ENCODE data around the gene SIRT5. TPM values are rescaled to one million over a fixed set of nuclear protein-coding genes. Genes with fewer than 3 reads are reported as not detected.

SIRT5 gene
- total RNA-seq, 2 donors from 2014 or later = 12.1 to 19.0 TPM

- Mint-ChIP-seq H3K4me1 (no peaks in the 10 kb centered on the region), H3K4me3 (no peak overlapping the region), H3K36me3 (ENCODE audit: low read depth) (no peaks in the 10 kb centered on the region), H3K27me3 (ENCODE audit: insufficient read depth) (no peaks in the 10 kb centered on the region), H3K9me3 (no peaks in the 10 kb centered on the region), H3K27ac (no peak overlapping the region)
- no peak for DNase-seq
- Histone ChIP-seq H3K4me1 (ENCODE audit: control insufficient read depth, insufficient read depth, low read length) (no peaks in the 10 kb centered on the region), H3K9me3 (ENCODE audit: control insufficient read depth, low read length) (no peaks in the 10 kb centered on the region), H3K27me3 (ENCODE audit: control insufficient read depth, insufficient read depth, low read length, poor library complexity, severe bottlenecking) (no peaks in the 10 kb centered on the region), H3K27ac (ENCODE audit: low read depth, low read length) (no peak overlapping the region), H3K36me3 (ENCODE audit: control insufficient read depth, insufficient read depth, low read length) (no peaks in the 10 kb centered on the region), H3K9ac (ENCODE audit: extremely low read depth, low read length, poor library complexity, severe bottlenecking) (no peak overlapping the region), H3K4me3 (ENCODE audit: low read length) (no peak overlapping the region)
- no peak for TF ChIP-seq CTCF (conservative IDR thresholded peaks at IDR 0.05)
- WGBS, 2 experiments (ENCODE audit: insufficient coverage in 1 of 2, insufficient read length in 1 of 2) = 81 to 91% methylated on average over 7 to 10 of the region's 10 CpGs
These were observed 12.7 kb upstream of the SIRT5 start for GRCh38 chr6:13561624-13562267.

- TF ChIP-seq CTCF (conservative IDR thresholded peaks at IDR 0.05) = no peak
- H3K4me1 ChIP-seq (ENCODE audit: control insufficient read depth, insufficient read depth, low read length) = no peaks in the 10 kb centered on the region
- no peaks in the 10 kb centered on the region for H3K27me3 ChIP-seq (ENCODE audit: control insufficient read depth, insufficient read depth, low read length, poor library complexity, severe bottlenecking)
- H3K4me3 ChIP-seq (ENCODE audit: low read length) = no peak overlapping the region
- Mint-ChIP-seq H3K4me1 (no peaks in the 10 kb centered on the region), H3K27ac (no peak overlapping the region), H3K9me3 (no peaks in the 10 kb centered on the region), H3K4me3 (no peak overlapping the region), H3K36me3 (ENCODE audit: low read depth) (no peaks in the 10 kb centered on the region), H3K27me3 (ENCODE audit: insufficient read depth) (no peaks in the 10 kb centered on the region)
- H3K36me3 ChIP-seq (ENCODE audit: control insufficient read depth, insufficient read depth, low read length) = no peaks in the 10 kb centered on the region
- DNase-seq = no peak
- H3K9me3 ChIP-seq (ENCODE audit: control insufficient read depth, low read length) = no peaks in the 10 kb centered on the region
- H3K27ac ChIP-seq (ENCODE audit: low read depth, low read length) = no peak overlapping the region
- H3K9ac ChIP-seq (ENCODE audit: extremely low read depth, low read length, poor library complexity, severe bottlenecking) = no peak overlapping the region
- WGBS, 2 experiments (ENCODE audit: insufficient coverage in 1 of 2, insufficient read length in 1 of 2) = 89 to 95% methylated on average over 1 of the region's 1 CpG
These were observed 11.4 kb upstream of the SIRT5 start for GRCh38 chr6:13563009-13563408.

- Histone ChIP-seq H3K27me3 (ENCODE audit: control insufficient read depth, insufficient read depth, low read length, poor library complexity, severe bottlenecking) (no peaks in the 10 kb centered on the region), H3K9me3 (ENCODE audit: control insufficient read depth, low read length) (no peaks in the 10 kb centered on the region), H3K27ac (ENCODE audit: low read depth, low read length) (no peak overlapping the region), H3K36me3 (ENCODE audit: control insufficient read depth, insufficient read depth, low read length) (no peaks in the 10 kb centered on the region), H3K9ac (ENCODE audit: extremely low read depth, low read length, poor library complexity, severe bottlenecking) (no peak overlapping the region), H3K4me1 (ENCODE audit: control insufficient read depth, insufficient read depth, low read length) (no peaks in the 10 kb centered on the region), H3K4me3 (ENCODE audit: low read length) (no peak overlapping the region)
- TF ChIP-seq CTCF (conservative IDR thresholded peaks at IDR 0.05) = no peak
- no peaks in the 10 kb centered on the region for H3K27me3 Mint-ChIP-seq (ENCODE audit: insufficient read depth)
- no peaks in the 10 kb centered on the region for H3K36me3 Mint-ChIP-seq (ENCODE audit: low read depth)
- H3K4me3 Mint-ChIP-seq = no peak overlapping the region
- DNase-seq = no peak
- H3K9me3 Mint-ChIP-seq = no peaks in the 10 kb centered on the region
- peaks cover 6% of the 10 kb centered on the region for H3K4me1 Mint-ChIP-seq
- no peak overlapping the region for H3K27ac Mint-ChIP-seq
- WGBS, 2 experiments (ENCODE audit: insufficient coverage in 1 of 2, insufficient read length in 1 of 2) = 84 to 92% methylated on average over 2 to 4 of the region's 4 CpGs
These were observed 8.5 kb upstream of the SIRT5 start for GRCh38 chr6:13565921-13566320.
